ENCODE measurements around the gene PTHLH.

GRCh38 chr12:28017126-28017872 lies 44.8 kb upstream of the PTHLH start:
- TF ChIP-seq POLR2A (IDR thresholded peaks at IDR 0.05; ENCODE audit: low read depth, low read length) = no peak
- TF ChIP-seq POLR2AphosphoS5 (IDR thresholded peaks at IDR 0.05; ENCODE audit: low read depth, low read length) = no peak
